Measurements from ENCODE around the gene BABAM2.
"Not testable (repeated sequence)": the region's sequence is repeated elsewhere in the genome, so short reads cannot be mapped to it uniquely, and the experiment has no call there.

BABAM2 gene

DNA sequence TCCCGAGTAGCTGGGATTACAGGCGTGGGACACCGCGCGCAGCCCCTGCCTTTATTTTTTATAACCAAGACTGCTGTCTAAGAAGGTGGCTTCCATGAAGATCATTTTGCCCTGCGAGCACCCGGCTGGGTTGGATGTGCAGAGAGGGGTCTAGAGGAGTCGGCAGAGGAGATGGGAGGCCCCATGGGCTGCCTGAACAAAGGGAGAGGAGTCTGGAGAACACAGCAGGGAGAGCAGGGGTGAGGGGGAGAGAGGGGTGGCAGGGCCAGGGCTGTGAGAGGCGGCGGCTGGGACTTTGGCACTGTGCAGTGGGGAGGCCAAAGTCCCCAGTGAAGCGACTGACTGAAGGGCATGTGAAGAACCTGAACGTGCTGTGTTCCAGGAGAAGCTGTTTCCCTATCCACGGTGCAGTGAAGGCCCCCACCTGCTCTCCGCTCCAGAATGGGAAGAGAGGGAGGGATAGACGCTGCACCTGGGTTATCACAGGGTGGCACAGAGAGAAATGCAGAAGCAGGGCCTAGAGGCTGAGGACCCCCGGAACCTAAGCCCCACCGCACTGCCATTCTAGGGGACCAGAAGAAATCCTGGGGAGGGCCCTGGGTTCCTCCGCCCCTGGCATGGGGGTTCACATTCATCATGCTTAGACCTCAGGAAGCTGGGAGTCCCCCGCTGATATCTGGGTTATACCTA, 477.3 kb downstream of the BABAM2 start:
- Histone ChIP-seq H2AFZ (no peak overlapping the region), H3K9me3 (ENCODE audit: control insufficient read depth, low read length) (no peaks in the 10 kb centered on the region), H3K27ac (no peak overlapping the region), H3K79me2 (no peaks in the 10 kb centered on the region), H3K4me3 (ENCODE audit: low read depth, low read length) (no peak overlapping the region), H3K36me3 (ENCODE audit: control insufficient read depth, insufficient read depth, low read length) (no peaks in the 10 kb centered on the region), H3K9ac (no peak overlapping the region), H3K4me1 (peaks cover 10% of the 10 kb centered on the region), H3K4me2 (ENCODE audit: low read length) (no peak overlapping the region), H3K27me3 (ENCODE audit: control insufficient read depth, insufficient read depth, low read length) (no peaks in the 10 kb centered on the region)
- no peak for TF ChIP-seq CTCF (IDR thresholded peaks at IDR 0.05)

DNA sequence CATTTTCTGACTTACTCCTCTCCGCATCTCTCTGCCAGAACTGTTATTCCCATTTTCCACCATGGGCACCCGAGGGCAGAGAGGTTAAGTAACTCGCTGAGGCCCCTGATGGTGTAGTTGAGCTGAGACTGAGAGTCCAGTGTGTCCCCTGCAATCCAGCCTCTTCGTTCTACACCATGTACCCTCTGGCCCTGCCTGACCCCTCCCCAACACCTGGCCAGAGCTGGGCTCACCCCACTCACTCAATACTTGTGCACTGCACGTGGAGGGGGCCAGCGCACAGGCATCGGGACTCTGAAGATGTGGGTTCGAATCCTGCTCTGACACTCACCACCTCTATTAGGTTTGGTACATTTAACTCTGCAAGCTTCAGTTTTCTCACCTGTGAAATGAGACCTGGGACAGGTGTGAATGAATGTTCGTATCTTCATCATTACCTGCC, 477.8 kb downstream of the BABAM2 start:
- Histone ChIP-seq H3K27me3 (ENCODE audit: control insufficient read depth, insufficient read depth, low read length) (no peaks in the 10 kb centered on the region), H3K4me2 (ENCODE audit: low read length) (no peak overlapping the region), H3K79me2 (no peaks in the 10 kb centered on the region), H3K4me1 (peaks cover 10% of the 10 kb centered on the region), H3K36me3 (ENCODE audit: control insufficient read depth, insufficient read depth, low read length) (no peaks in the 10 kb centered on the region), H3K4me3 (ENCODE audit: low read depth, low read length) (no peak overlapping the region), H2AFZ (no peak overlapping the region), H3K9me3 (ENCODE audit: control insufficient read depth, low read length) (no peaks in the 10 kb centered on the region), H3K9ac (no peak overlapping the region), H3K27ac (no peak overlapping the region)
- no peak for TF ChIP-seq CTCF (IDR thresholded peaks at IDR 0.05)

DNA sequence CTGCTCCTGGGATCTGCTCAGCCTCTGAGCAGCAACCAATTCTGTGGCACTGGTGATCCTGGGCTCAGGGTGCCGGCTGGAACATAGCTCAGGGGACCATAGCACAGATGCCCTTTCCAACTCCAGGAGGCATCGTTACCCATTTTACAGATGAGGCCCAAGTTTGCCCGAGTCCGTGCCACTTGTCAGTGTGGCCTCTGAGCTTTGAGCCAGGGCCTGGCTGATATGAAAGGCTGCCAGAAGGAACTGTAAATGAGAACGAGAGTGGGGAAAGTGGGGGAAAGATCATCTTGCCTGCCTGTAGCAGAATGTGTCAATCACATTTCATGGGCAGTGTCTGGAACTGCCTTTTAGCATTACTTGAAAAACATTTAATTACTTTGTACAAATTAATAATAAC, 478.8 kb downstream of the BABAM2 start:
- Histone ChIP-seq H3K9ac (no peak overlapping the region), H3K4me2 (ENCODE audit: low read length) (no peak overlapping the region), H3K27ac (no peak overlapping the region), H3K4me3 (ENCODE audit: low read depth, low read length) (no peak overlapping the region), H3K27me3 (ENCODE audit: control insufficient read depth, insufficient read depth, low read length) (no peaks in the 10 kb centered on the region), H3K79me2 (no peaks in the 10 kb centered on the region), H3K9me3 (ENCODE audit: control insufficient read depth, low read length) (no peaks in the 10 kb centered on the region), H3K36me3 (ENCODE audit: control insufficient read depth, insufficient read depth, low read length) (no peaks in the 10 kb centered on the region), H2AFZ (no peak overlapping the region), H3K4me1 (peaks cover 10% of the 10 kb centered on the region)
- no peak for TF ChIP-seq CTCF (IDR thresholded peaks at IDR 0.05)

DNA sequence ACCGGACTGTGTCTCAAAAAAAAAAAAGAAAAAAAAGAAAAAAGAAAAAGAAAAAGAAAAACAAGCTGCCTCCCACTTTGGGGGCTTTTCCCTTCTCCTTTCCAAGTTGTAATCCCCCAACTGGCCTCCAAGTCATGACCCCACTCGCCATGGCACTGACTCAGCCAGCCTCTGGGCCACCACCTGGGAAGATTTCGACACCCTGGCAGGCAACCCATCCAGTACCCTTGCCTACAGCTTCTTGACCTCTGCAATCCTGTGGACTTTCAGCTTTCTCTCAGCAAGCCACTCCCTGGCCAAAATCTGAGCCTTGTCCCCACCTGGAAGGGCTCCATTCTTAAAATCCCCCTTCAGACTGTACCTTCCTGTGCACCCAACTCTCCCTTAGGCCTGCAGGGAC, 479.8 kb downstream of the BABAM2 start:
- H2AFZ ChIP-seq: no peak overlapping the region
- H3K27me3 ChIP-seq (ENCODE audit: control insufficient read depth, insufficient read depth, low read length): no peaks in the 10 kb centered on the region
- H3K27ac ChIP-seq: no peak overlapping the region
- H3K79me2 ChIP-seq: no peaks in the 10 kb centered on the region
- no peaks in the 10 kb centered on the region for H3K36me3 ChIP-seq (ENCODE audit: control insufficient read depth, insufficient read depth, low read length)
- peaks cover 10% of the 10 kb centered on the region for H3K4me1 ChIP-seq
- no peak for TF ChIP-seq CTCF (IDR thresholded peaks at IDR 0.05)
- no peak overlapping the region for H3K4me3 ChIP-seq (ENCODE audit: low read depth, low read length)
- H3K9me3 ChIP-seq (ENCODE audit: control insufficient read depth, low read length): no peaks in the 10 kb centered on the region
- no peak overlapping the region for H3K4me2 ChIP-seq (ENCODE audit: low read length)
- H3K9ac ChIP-seq: no peak overlapping the region

DNA sequence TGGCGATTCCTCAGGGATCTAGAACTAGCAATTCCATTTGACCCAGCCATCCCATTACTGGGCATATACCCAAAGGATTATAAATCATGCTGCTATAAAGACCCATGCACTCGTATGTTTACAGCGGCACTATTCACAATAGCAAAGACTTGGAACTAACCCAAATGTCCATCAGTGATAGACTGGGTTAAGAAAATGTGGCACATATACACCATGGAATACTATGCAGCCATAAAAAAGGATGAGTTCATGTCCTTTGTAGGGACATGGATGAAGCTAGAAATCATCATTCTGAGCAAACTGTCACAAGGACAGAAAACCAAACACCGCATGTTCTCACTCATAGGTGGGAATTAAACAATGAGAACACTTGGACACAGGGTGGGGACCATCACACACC, 481.2 kb downstream of the BABAM2 start:
- H3K9ac ChIP-seq; H3K9me3 ChIP-seq (ENCODE audit: control insufficient read depth, low read length); H3K4me2 ChIP-seq (ENCODE audit: low read length); H2AFZ ChIP-seq; H3K36me3 ChIP-seq (ENCODE audit: control insufficient read depth, insufficient read depth, low read length); H3K4me1 ChIP-seq; H3K4me3 ChIP-seq (ENCODE audit: low read depth, low read length); H3K27me3 ChIP-seq (ENCODE audit: control insufficient read depth, insufficient read depth, low read length); H3K27ac ChIP-seq; H3K79me2 ChIP-seq: not testable (repeated sequence)

Measured in parathyroid adenoma (tissue), 2 donors.